ENCODE data around the gene MED29. TPM values are rescaled to one million over a fixed set of nuclear protein-coding genes. Genes with fewer than 3 reads are reported as not detected.

The MED29 gene
- total and polyA plus RNA-seq, 2 experiments from 2014 or later, result 26.1 to 62.0 TPM

DNA sequence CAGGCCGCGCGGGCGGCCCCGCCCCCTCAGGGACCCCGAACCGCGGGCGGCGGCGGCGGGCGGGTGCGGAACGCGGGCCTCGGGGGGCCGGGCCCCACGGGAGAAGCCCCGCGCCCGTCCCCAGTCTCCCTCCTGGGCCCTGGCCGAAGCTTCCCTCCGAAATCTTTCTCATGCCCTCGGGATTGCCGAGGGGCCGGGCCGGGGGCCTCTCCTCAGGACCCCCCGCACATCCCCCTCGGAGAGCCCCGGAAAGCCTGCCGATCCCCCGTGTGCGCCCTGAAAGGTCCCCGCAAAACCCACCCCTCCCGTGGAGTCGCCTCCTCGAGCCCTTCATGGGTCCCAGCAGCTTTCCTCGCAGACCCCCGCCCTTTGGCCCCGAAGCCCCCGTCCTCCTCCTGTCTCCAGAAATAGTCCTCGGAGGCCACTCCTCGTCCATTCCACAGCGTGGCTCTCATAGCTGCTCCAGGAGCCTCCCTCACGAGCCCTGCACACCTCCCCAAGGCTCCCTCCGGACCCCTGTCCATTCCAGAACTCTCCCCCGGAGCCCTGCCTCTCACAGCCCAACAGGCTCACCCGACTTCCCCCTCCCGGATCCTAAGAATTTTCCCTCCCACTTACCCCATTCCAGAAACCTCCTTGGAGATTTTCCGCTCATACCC lies 48.4 kb upstream of the MED29 start:
- Histone ChIP-seq H3K9me2 (ENCODE audit: insufficient read depth) (no peaks in the 10 kb centered on the region), H4K20me1 (replicated peaks; ENCODE audit: insufficient read depth) (peaks cover 47% of the 10 kb centered on the region), H3K36me3 (ENCODE audit: insufficient read depth) (no peaks in the 10 kb centered on the region; the same call in 1 of the 2 replicates), H3K4me3 (peak overlapping the region; percentile 90), H3K27ac (ENCODE audit: low read depth) (no peak overlapping the region), H3K27me3 (ENCODE audit: insufficient read depth) (no peaks in the 10 kb centered on the region), H3F3A (replicated peaks; ENCODE audit: low read depth) (peaks cover 16% of the 10 kb centered on the region; the same call in 1 of the 2 replicates), H3K4me1 (ENCODE audit: insufficient read depth) (peaks cover 11% of the 10 kb centered on the region), H2AFZ (no peak overlapping the region), H3K79me2 (replicated peaks; ENCODE audit: insufficient read depth) (peaks cover 38% of the 10 kb centered on the region), H3K4me2 (peak overlapping the region; percentile 98)
- peaks cover 14% of the 10 kb centered on the region for H3K27me3 Mint-ChIP-seq (ENCODE audit: insufficient read depth, low read depth, poor library complexity)
- ATAC-seq (no peak), DNase-seq (ENCODE audit: low spot score) (peak; percentile 41)
- H3K4me3 Mint-ChIP-seq, result peak overlapping the region; percentile 87
- peak overlapping the region; percentile 86 for H3K27ac Mint-ChIP-seq
- H3K9me3 Mint-ChIP-seq, result no peaks in the 10 kb centered on the region
- H3K36me3 Mint-ChIP-seq (ENCODE audit: low read depth), result peaks cover 9% of the 10 kb centered on the region; the same call in 1 of the 3 replicates
- H3K4me1 Mint-ChIP-seq, result peaks cover 19% of the 10 kb centered on the region
- TF ChIP-seq POLR2AphosphoS5 (IDR thresholded peaks at IDR 0.05; ENCODE audit: low read depth), result no peak

DNA sequence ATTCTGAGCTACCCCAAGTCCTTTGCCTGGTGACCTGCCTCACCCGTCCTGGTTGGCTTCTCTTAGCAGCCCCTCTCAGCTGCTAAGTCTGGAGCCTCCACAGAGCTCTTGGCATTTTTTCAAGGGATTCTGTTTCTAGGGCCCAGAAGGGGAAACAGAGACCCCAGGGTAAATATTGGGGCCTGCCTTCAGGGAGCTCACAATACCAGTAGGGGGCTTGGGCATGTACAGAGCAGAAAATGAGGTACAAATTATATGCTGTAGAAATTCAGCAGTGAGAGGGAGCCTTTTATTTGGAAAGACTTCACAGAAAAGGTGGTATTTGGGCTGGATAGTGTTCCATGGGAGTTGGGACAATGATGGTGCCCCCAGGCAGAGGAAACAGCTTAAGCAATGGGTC lies 45.2 kb upstream of the MED29 start:
- Mint-ChIP-seq H3K4me1 (peaks cover 17% of the 10 kb centered on the region), H3K27me3 (ENCODE audit: insufficient read depth, low read depth, poor library complexity) (peaks cover 9% of the 10 kb centered on the region), H3K4me3 (no peak overlapping the region; the same call in 2 of the 3 replicates), H3K36me3 (ENCODE audit: low read depth) (peaks cover 23% of the 10 kb centered on the region), H3K27ac (no peak overlapping the region), H3K9me3 (no peaks in the 10 kb centered on the region)
- no peak overlapping the region for H3K27ac ChIP-seq (ENCODE audit: low read depth)
- no peaks in the 10 kb centered on the region for H3K9me2 ChIP-seq (ENCODE audit: insufficient read depth)
- peaks cover 16% of the 10 kb centered on the region; the same call in 1 of the 2 replicates for H3F3A ChIP-seq (replicated peaks; ENCODE audit: low read depth)
- ATAC-seq (no peak), DNase-seq (ENCODE audit: low spot score) (no peak)
- no peaks in the 10 kb centered on the region for H3K27me3 ChIP-seq (ENCODE audit: insufficient read depth)
- H2AFZ ChIP-seq, result no peak overlapping the region
- no peak overlapping the region for H3K4me3 ChIP-seq
- H3K4me2 ChIP-seq, result no peak overlapping the region
- H3K36me3 ChIP-seq (ENCODE audit: insufficient read depth), result no peaks in the 10 kb centered on the region; the same call in 1 of the 2 replicates
- peaks cover 59% of the 10 kb centered on the region for H4K20me1 ChIP-seq (replicated peaks; ENCODE audit: insufficient read depth)
- peaks cover 34% of the 10 kb centered on the region for H3K79me2 ChIP-seq (replicated peaks; ENCODE audit: insufficient read depth)
- TF ChIP-seq, protein P1, sequence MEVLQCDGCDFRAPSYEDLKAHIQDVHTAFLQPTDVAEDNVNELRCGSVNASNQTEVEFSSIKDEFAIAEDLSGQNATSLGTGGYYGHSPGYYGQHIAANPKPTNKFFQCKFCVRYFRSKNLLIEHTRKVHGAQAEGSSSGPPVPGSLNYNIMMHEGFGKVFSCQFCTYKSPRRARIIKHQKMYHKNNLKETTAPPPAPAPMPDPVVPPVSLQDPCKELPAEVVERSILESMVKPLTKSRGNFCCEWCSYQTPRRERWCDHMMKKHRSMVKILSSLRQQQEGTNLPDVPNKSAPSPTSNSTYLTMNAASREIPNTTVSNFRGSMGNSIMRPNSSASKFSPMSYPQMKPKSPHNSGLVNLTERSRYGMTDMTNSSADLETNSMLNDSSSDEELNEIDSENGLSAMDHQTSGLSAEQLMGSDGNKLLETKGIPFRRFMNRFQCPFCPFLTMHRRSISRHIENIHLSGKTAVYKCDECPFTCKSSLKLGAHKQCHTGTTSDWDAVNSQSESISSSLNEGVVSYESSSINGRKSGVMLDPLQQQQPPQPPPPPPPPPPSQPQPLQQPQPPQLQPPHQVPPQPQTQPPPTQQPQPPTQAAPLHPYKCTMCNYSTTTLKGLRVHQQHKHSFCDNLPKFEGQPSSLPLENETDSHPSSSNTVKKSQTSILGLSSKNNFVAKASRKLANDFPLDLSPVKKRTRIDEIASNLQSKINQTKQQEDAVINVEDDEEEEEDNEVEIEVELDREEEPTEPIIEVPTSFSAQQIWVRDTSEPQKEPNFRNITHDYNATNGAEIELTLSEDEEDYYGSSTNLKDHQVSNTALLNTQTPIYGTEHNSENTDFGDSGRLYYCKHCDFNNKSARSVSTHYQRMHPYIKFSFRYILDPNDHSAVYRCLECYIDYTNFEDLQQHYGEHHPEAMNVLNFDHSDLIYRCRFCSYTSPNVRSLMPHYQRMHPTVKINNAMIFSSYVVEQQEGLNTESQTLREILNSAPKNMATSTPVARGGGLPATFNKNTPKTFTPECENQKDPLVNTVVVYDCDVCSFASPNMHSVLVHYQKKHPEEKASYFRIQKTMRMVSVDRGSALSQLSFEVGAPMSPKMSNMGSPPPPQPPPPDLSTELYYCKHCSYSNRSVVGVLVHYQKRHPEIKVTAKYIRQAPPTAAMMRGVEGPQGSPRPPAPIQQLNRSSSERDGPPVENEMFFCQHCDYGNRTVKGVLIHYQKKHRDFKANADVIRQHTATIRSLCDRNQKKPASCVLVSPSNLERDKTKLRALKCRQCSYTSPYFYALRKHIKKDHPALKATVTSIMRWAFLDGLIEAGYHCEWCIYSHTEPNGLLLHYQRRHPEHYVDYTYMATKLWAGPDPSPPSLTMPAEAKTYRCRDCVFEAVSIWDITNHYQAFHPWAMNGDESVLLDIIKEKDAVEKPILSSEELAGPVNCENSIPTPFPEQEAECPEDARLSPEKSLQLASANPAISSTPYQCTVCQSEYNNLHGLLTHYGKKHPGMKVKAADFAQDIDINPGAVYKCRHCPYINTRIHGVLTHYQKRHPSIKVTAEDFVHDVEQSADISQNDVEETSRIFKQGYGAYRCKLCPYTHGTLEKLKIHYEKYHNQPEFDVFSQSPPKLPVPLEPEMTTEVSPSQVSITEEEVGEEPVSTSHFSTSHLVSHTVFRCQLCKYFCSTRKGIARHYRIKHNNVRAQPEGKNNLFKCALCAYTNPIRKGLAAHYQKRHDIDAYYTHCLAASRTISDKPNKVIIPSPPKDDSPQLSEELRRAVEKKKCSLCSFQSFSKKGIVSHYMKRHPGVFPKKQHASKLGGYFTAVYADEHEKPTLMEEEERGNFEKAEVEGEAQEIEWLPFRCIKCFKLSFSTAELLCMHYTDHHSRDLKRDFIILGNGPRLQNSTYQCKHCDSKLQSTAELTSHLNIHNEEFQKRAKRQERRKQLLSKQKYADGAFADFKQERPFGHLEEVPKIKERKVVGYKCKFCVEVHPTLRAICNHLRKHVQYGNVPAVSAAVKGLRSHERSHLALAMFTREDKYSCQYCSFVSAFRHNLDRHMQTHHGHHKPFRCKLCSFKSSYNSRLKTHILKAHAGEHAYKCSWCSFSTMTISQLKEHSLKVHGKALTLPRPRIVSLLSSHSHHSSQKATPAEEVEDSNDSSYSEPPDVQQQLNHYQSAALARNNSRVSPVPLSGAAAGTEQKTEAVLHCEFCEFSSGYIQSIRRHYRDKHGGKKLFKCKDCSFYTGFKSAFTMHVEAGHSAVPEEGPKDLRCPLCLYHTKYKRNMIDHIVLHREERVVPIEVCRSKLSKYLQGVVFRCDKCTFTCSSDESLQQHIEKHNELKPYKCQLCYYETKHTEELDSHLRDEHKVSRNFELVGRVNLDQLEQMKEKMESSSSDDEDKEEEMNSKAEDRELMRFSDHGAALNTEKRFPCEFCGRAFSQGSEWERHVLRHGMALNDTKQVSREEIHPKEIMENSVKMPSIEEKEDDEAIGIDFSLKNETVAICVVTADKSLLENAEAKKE (CRISPR knock-in tag; IDR thresholded peaks at IDR 0.05), result no peak
- TF ChIP-seq, protein P2, sequence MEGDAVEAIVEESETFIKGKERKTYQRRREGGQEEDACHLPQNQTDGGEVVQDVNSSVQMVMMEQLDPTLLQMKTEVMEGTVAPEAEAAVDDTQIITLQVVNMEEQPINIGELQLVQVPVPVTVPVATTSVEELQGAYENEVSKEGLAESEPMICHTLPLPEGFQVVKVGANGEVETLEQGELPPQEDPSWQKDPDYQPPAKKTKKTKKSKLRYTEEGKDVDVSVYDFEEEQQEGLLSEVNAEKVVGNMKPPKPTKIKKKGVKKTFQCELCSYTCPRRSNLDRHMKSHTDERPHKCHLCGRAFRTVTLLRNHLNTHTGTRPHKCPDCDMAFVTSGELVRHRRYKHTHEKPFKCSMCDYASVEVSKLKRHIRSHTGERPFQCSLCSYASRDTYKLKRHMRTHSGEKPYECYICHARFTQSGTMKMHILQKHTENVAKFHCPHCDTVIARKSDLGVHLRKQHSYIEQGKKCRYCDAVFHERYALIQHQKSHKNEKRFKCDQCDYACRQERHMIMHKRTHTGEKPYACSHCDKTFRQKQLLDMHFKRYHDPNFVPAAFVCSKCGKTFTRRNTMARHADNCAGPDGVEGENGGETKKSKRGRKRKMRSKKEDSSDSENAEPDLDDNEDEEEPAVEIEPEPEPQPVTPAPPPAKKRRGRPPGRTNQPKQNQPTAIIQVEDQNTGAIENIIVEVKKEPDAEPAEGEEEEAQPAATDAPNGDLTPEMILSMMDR (conservative IDR thresholded peaks at IDR 0.05; ENCODE audit: low read depth in 2 of 2), result peak in 1 of 2 experiments; percentile 21; a peak in 2 of 4 replicates
- peaks cover 9% of the 10 kb centered on the region for H3K4me1 ChIP-seq (ENCODE audit: insufficient read depth)
